ENCODE data around the gene POC1B. TPM values are rescaled to one million over a fixed set of nuclear protein-coding genes. Genes with fewer than 3 reads are reported as not detected.

The POC1B gene
- total RNA-seq, 2 donors from 2014 or later, result 11.9 to 30.7 TPM

GRCh38 chr12:89540586-89540985 is 14.7 kb upstream of the POC1B start:
- Histone ChIP-seq H3K4me3 (no peak overlapping the region), H3K4me1 (ENCODE audit: control insufficient read depth in 1 of 2, low read depth in 2 of 2) (peaks cover 0 to 19% of the 10 kb centered on the region in 2 donors), H3K36me3 (no peaks in the 10 kb centered on the region), H3K27ac (no peak overlapping the region), H3K9me3 (no peaks in the 10 kb centered on the region), H3K27me3 (replicated peaks; ENCODE audit: insufficient read depth) (no peaks in the 10 kb centered on the region)
- DNase-seq (ENCODE audit: low spot score), result no peak
- ATAC-seq (ENCODE audit: insufficient number of reproducible peaks, low FRiP score, low read depth), result no peak
- no peak for TF ChIP-seq CTCF (IDR thresholded peaks at IDR 0.05)

DNA sequence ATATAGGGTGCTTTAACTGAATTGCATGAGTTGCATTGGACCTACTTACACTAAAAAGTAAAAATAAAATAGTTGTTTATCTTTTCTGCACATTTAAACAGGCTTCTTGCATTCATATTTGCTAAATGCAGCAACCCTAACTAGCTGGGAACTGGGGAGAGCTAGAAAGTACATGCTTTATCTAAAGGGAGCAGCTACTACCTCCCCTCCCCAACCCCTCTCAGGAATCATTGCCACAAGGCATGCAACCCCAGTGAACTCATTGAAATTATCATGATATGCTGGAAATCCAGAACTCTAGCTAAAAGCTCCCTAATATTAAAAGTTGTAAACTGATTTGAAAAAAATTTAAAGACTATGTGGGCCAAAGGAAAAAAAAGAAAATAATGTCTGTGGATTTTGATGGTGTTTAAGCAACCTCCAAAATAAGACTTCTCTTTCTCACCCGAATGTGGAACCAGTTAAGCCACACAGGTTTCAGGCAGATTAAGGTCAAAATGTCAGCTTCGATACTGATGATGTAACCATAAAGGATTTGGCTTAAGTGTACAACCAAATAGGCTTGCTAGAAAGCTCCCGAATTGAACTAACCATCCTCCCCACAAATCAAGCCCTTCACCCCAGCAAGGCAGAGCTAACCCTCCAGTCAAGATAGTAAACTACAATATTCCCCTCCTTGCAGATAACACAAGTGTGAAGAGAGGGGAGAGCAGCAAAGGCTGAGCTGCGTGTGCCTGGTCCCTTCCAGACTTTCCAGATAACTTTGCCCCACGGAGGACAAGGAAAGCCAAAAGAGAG is 13.8 kb upstream of the POC1B start:
- no peak overlapping the region for H3K27ac ChIP-seq
- no peak for ATAC-seq (ENCODE audit: insufficient number of reproducible peaks, low FRiP score, low read depth)
- no peak for DNase-seq (ENCODE audit: low spot score)
- H3K36me3 ChIP-seq, result no peaks in the 10 kb centered on the region
- H3K9me3 ChIP-seq, result no peaks in the 10 kb centered on the region
- no peaks in the 10 kb centered on the region for H3K27me3 ChIP-seq (replicated peaks; ENCODE audit: insufficient read depth)
- TF ChIP-seq CTCF (IDR thresholded peaks at IDR 0.05), result no peak
- no peak overlapping the region for H3K4me3 ChIP-seq
- H3K4me1 ChIP-seq (ENCODE audit: control insufficient read depth in 1 of 2, low read depth in 2 of 2), result peaks cover 0 to 12% of the 10 kb centered on the region in 2 donors

GRCh38 chr12:89538897-89539296 is 13.1 kb upstream of the POC1B start:
- no peaks in the 10 kb centered on the region for H3K9me3 ChIP-seq
- DNase-seq (ENCODE audit: low spot score), result no peak

DNA sequence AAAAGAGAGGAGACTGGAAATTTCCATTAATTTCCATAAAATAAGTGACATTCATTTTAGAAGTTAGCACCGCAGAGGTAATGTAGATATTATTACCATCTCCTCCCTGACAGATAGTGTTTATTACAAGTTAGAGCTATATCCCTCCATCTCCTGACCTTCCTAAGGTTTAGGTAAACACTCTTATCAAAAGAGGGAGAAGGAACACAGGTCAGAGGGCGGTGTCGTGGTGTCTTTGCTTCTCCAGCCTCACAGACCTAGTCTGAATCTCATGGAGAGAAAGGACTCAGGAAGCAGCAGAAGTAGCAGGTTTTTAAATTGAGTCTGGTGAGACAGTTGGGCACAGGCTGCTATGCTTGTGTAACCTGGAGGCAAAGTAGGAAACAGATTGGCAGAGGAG is 11.5 kb upstream of the POC1B start:
- Histone ChIP-seq H3K27ac (no peak overlapping the region), H3K27me3 (replicated peaks; ENCODE audit: insufficient read depth) (no peaks in the 10 kb centered on the region), H3K4me3 (no peak overlapping the region), H3K36me3 (no peaks in the 10 kb centered on the region), H3K9me3 (no peaks in the 10 kb centered on the region), H3K4me1 (ENCODE audit: control insufficient read depth in 1 of 2, low read depth in 2 of 2) (no peaks in the 10 kb centered on the region)
- TF ChIP-seq CTCF (IDR thresholded peaks at IDR 0.05), result no peak
- no peak for ATAC-seq (ENCODE audit: insufficient number of reproducible peaks, low FRiP score, low read depth)
- DNase-seq (ENCODE audit: low spot score), result no peak

More at GRCh38 chr12:89538897-89539296, 13.1 kb upstream of the POC1B start:
- no peak for ATAC-seq (ENCODE audit: insufficient number of reproducible peaks, low FRiP score, low read depth)
- Histone ChIP-seq H3K4me1 (ENCODE audit: control insufficient read depth in 1 of 2, low read depth in 2 of 2) (peaks cover 0 to 8% of the 10 kb centered on the region in 2 donors), H3K4me3 (no peak overlapping the region), H3K36me3 (no peaks in the 10 kb centered on the region), H3K27me3 (replicated peaks; ENCODE audit: insufficient read depth) (no peaks in the 10 kb centered on the region), H3K27ac (no peak overlapping the region)
- no peak for TF ChIP-seq CTCF (IDR thresholded peaks at IDR 0.05)

DNA sequence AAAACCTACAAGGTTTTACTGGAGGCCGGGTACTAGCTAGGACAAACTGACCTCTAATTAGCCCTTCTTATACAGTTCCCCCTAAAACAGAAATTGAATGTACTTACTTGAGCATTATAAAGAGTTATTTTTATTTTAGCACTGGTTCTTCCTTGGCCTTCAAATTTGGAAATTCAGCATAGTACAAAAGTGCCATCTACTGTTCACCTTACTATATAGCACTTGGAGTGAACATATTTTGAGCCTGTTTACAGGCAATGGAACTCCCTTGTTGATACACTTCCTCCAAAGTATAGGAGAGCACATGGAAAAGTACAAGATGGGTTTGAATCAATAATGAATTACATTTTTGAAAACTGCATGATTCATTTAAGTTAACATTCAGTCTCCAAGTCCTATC is 3.9 kb upstream of the POC1B start:
- no peaks in the 10 kb centered on the region for H3K36me3 ChIP-seq
- peaks cover 3 to 7% of the 10 kb centered on the region in 2 donors for H3K4me1 ChIP-seq (ENCODE audit: control insufficient read depth in 1 of 2, low read depth in 2 of 2)
- TF ChIP-seq CTCF (IDR thresholded peaks at IDR 0.05), result peak; percentile 63
- DNase-seq (ENCODE audit: low spot score) (no peak), ATAC-seq (ENCODE audit: insufficient number of reproducible peaks, low FRiP score, low read depth) (no peak)
- no peaks in the 10 kb centered on the region for H3K9me3 ChIP-seq
- H3K27me3 ChIP-seq (replicated peaks; ENCODE audit: insufficient read depth), result no peaks in the 10 kb centered on the region
- H3K4me3 ChIP-seq, result no peak overlapping the region
- H3K27ac ChIP-seq, result no peak overlapping the region

All from thoracic aorta (tissue), 2 donors.